Measurements from ENCODE around the gene GPS2.

The GPS2 gene

GRCh38 chr17:7290685-7291084 is 24.5 kb downstream of the GPS2 start:
- Histone ChIP-seq H3K36me3 (ENCODE audit: control insufficient read depth, insufficient read depth, low read length) (no peaks in the 10 kb centered on the region), H3K4me1 (ENCODE audit: control insufficient read depth, insufficient read depth, low read length, poor library complexity, severe bottlenecking) (no peaks in the 10 kb centered on the region), H3K4me3 (ENCODE audit: extremely low read depth, insufficient read depth, low read length, poor library complexity, severe bottlenecking) (no peak overlapping the region), H3K27ac (ENCODE audit: low read depth, low read length, severe bottlenecking) (no peak overlapping the region), H3K9me3 (ENCODE audit: control insufficient read depth, low read length) (no peaks in the 10 kb centered on the region)
- WGBS, 2 experiments (ENCODE audit: insufficient coverage in 2 of 2), result 92 to 93% methylated on average over 9 to 11 of the region's 11 CpGs

GRCh38 chr17:7290166-7290565 is 25.0 kb downstream of the GPS2 start:
- H3K9me3 ChIP-seq (ENCODE audit: control insufficient read depth, low read length), result no peaks in the 10 kb centered on the region
- no peaks in the 10 kb centered on the region for H3K36me3 ChIP-seq (ENCODE audit: control insufficient read depth, insufficient read depth, low read length)
- no peak overlapping the region for H3K4me3 ChIP-seq (ENCODE audit: extremely low read depth, insufficient read depth, low read length, poor library complexity, severe bottlenecking)
- H3K27ac ChIP-seq (ENCODE audit: low read depth, low read length, severe bottlenecking), result no peak overlapping the region
- H3K4me1 ChIP-seq (ENCODE audit: control insufficient read depth, insufficient read depth, low read length, poor library complexity, severe bottlenecking), result no peaks in the 10 kb centered on the region
- WGBS, 2 experiments (ENCODE audit: insufficient coverage in 2 of 2), result 93 to 98% methylated on average over 9 to 18 of the region's 19 CpGs

DNA sequence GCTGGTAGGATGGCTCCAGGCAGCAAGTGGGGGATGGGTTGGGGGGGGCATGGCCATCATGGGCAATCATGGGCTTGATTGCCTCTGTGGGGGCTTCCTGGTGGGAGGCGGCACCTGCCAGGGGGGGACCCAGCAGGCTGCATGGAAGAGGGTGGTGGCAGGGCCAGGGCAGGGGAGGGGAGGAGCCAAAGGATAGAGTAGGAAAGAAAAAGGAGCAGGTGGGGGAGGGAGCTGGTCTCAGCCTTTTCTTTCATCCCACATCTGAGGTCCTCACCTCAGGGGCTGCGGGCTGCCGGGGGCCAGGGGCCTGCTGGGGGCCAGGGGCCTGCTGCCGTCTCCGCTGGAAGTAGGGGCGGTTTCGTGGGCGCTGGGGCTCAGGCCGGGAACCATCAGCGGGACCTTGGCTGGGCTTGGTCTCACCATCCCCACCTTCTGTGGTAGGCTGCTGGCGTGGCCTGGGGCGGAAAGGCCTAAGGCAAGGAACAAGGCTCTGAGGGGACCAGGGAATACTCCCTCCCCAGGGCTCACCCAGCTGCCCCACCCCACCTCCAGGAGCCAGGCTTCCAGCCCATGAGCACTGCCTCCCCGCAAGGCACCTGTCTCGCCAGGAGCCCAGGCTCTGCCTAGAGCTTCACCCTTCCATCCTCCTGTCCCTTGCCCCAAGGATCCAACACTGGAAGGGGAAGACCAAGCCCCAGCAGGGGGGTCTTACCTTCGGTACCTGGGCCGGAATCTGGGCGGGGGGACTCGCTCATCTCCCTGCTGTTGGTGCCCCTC is 25.7 kb downstream of the GPS2 start:
- H3K4me1 ChIP-seq (ENCODE audit: control insufficient read depth, insufficient read depth, low read length, poor library complexity, severe bottlenecking), result no peaks in the 10 kb centered on the region
- H3K4me3 ChIP-seq (ENCODE audit: extremely low read depth, insufficient read depth, low read length, poor library complexity, severe bottlenecking), result no peak overlapping the region
- H3K9me3 ChIP-seq (ENCODE audit: control insufficient read depth, low read length), result no peaks in the 10 kb centered on the region
- H3K36me3 ChIP-seq (ENCODE audit: control insufficient read depth, insufficient read depth, low read length), result no peaks in the 10 kb centered on the region
- H3K27ac ChIP-seq (ENCODE audit: low read depth, low read length, severe bottlenecking), result no peak overlapping the region
- 88 to 90% methylated on average over 9 to 14 of the region's 18 CpGs for WGBS, 2 experiments (ENCODE audit: insufficient coverage in 2 of 2)

DNA sequence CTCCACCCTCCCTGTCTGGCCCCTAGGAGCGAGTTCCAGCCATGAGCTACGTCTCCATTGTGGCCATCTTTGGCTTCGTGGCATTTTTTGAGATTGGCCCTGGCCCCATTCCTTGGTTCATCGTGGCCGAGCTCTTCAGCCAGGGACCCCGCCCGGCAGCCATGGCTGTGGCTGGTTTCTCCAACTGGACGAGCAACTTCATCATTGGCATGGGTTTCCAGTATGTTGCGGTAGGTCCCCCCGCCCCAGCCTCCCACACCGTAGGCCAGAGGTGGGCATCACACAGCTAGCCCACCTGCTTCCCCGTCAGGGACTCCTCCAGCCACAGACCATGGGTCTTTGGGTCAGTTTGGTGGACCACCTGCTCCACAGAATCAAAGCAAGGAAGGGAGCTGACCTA is 29.5 kb downstream of the GPS2 start:
- peaks cover 3% of the 10 kb centered on the region for H3K4me1 ChIP-seq (ENCODE audit: control insufficient read depth, insufficient read depth, low read length, poor library complexity, severe bottlenecking)
- H3K4me3 ChIP-seq (ENCODE audit: extremely low read depth, insufficient read depth, low read length, poor library complexity, severe bottlenecking), result no peak overlapping the region
- 94 to 96% methylated on average over 10 of the region's 12 CpGs for WGBS, 2 experiments (ENCODE audit: insufficient coverage in 2 of 2)

GRCh38 chr17:7284911-7285310 is 30.2 kb downstream of the GPS2 start:
- 92 to 93% methylated on average over 7 to 16 of the region's 16 CpGs for WGBS, 2 experiments (ENCODE audit: insufficient coverage in 2 of 2)
- H3K27ac ChIP-seq (ENCODE audit: low read depth, low read length, severe bottlenecking), result no peak overlapping the region

More for the DNA sequence above, 29.5 kb downstream of the GPS2 start:
- H3K9me3 ChIP-seq (ENCODE audit: control insufficient read depth, low read length), result no peaks in the 10 kb centered on the region
- no peaks in the 10 kb centered on the region for H3K36me3 ChIP-seq (ENCODE audit: control insufficient read depth, insufficient read depth, low read length)
- H3K27ac ChIP-seq (ENCODE audit: low read depth, low read length, severe bottlenecking), result no peak overlapping the region

DNA sequence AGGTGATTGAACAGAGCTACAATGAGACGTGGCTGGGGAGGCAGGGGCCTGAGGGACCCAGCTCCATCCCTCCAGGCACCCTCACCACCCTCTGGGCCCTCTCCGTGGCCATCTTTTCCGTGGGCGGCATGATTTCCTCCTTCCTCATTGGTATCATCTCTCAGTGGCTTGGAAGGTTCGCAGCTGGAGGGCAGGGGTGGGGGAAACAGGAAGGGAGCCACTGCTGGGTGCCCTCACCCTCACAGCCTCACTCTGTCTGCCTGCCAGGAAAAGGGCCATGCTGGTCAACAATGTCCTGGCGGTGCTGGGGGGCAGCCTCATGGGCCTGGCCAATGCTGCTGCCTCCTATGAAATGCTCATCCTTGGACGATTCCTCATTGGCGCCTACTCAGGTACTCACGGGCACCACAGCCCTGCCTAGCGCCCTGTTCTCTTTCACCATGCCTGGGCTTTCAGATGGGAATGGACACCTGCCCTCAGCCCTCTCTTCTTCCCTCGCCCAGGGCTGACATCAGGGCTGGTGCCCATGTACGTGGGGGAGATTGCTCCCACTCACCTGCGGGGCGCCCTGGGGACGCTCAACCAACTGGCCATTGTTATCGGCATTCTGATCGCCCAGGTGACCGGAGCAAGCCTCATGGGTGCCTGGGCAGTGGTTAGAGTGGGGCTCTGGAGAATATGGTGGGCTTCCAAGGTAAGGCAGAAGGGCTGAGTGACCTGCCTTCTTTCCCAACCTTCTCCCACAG is 31.5 kb downstream of the GPS2 start:
- H3K4me3 ChIP-seq (ENCODE audit: extremely low read depth, insufficient read depth, low read length, poor library complexity, severe bottlenecking), result no peak overlapping the region

More at GRCh38 chr17:7284911-7285310, 30.2 kb downstream of the GPS2 start:
- Histone ChIP-seq H3K4me3 (ENCODE audit: extremely low read depth, insufficient read depth, low read length, poor library complexity, severe bottlenecking) (no peak overlapping the region), H3K4me1 (ENCODE audit: control insufficient read depth, insufficient read depth, low read length, poor library complexity, severe bottlenecking) (peaks cover 3% of the 10 kb centered on the region), H3K36me3 (ENCODE audit: control insufficient read depth, insufficient read depth, low read length) (no peaks in the 10 kb centered on the region), H3K9me3 (ENCODE audit: control insufficient read depth, low read length) (no peaks in the 10 kb centered on the region)

GRCh38 chr17:7282752-7283321 is 32.3 kb downstream of the GPS2 start:
- Histone ChIP-seq H3K4me1 (ENCODE audit: control insufficient read depth, insufficient read depth, low read length, poor library complexity, severe bottlenecking) (peaks cover 3% of the 10 kb centered on the region), H3K36me3 (ENCODE audit: control insufficient read depth, insufficient read depth, low read length) (no peaks in the 10 kb centered on the region), H3K4me3 (ENCODE audit: extremely low read depth, insufficient read depth, low read length, poor library complexity, severe bottlenecking) (peak overlapping the region; percentile 46), H3K27ac (ENCODE audit: low read depth, low read length, severe bottlenecking) (no peak overlapping the region), H3K9me3 (ENCODE audit: control insufficient read depth, low read length) (no peaks in the 10 kb centered on the region)
- WGBS, 2 experiments (ENCODE audit: insufficient coverage in 2 of 2), result 89 to 98% methylated on average over 5 to 6 of the region's 6 CpGs

More for the DNA sequence above, 31.5 kb downstream of the GPS2 start:
- no peaks in the 10 kb centered on the region for H3K36me3 ChIP-seq (ENCODE audit: control insufficient read depth, insufficient read depth, low read length)
- H3K27ac ChIP-seq (ENCODE audit: low read depth, low read length, severe bottlenecking), result no peak overlapping the region
- no peaks in the 10 kb centered on the region for H3K9me3 ChIP-seq (ENCODE audit: control insufficient read depth, low read length)
- H3K4me1 ChIP-seq (ENCODE audit: control insufficient read depth, insufficient read depth, low read length, poor library complexity, severe bottlenecking), result peaks cover 3% of the 10 kb centered on the region
- 90 to 96% methylated on average over 5 to 17 of the region's 18 CpGs for WGBS, 2 experiments (ENCODE audit: insufficient coverage in 2 of 2)

DNA sequence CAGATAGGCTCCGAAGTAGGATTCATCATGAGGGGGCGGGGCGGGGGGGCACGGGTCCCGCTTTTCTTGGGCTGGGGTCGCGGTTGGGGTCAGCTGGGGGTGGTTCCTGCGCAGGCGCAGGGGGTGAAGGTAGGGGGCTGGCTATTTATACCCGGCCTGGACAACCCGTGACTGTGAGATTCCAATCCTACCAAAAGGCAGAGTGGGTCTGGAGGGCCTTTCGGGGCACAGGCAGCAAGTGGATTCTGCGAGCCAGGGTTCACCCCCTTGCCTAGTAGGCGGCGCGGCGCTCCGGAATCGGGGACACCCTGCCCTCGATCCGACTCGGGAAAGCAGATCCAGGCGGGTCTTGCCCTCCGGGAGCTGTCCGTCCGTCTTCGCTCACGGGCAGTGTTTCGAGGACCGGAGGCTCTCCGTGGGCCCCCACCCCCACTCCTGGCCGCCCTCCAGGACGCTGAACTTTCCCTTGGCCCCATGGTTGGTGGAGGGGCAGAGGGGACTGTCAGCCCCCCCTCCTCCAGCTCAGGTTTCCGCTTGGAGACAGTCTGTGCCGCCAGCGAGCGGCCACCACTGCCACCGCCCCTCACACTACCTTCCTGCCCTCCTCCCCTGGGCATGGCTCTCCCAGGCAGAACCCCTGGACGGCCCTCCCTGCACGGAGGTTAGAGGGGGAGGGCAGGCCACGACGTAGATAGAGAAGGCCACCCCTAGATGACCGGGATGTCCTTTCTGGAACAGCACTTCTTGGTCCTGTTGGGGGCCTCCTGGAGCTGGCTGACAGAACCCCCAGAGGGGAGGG is 33.0 kb downstream of the GPS2 start:
- 2 to 6% methylated on average over 27 to 30 of the region's 43 CpGs for WGBS, 2 experiments (ENCODE audit: insufficient coverage in 2 of 2)
- no peaks in the 10 kb centered on the region for H3K36me3 ChIP-seq (ENCODE audit: control insufficient read depth, insufficient read depth, low read length)
- no peaks in the 10 kb centered on the region for H3K9me3 ChIP-seq (ENCODE audit: control insufficient read depth, low read length)
- H3K4me1 ChIP-seq (ENCODE audit: control insufficient read depth, insufficient read depth, low read length, poor library complexity, severe bottlenecking), result peaks cover 3% of the 10 kb centered on the region
- peak overlapping the region; percentile 46 for H3K4me3 ChIP-seq (ENCODE audit: extremely low read depth, insufficient read depth, low read length, poor library complexity, severe bottlenecking)
- no peak overlapping the region for H3K27ac ChIP-seq (ENCODE audit: low read depth, low read length, severe bottlenecking)

DNA sequence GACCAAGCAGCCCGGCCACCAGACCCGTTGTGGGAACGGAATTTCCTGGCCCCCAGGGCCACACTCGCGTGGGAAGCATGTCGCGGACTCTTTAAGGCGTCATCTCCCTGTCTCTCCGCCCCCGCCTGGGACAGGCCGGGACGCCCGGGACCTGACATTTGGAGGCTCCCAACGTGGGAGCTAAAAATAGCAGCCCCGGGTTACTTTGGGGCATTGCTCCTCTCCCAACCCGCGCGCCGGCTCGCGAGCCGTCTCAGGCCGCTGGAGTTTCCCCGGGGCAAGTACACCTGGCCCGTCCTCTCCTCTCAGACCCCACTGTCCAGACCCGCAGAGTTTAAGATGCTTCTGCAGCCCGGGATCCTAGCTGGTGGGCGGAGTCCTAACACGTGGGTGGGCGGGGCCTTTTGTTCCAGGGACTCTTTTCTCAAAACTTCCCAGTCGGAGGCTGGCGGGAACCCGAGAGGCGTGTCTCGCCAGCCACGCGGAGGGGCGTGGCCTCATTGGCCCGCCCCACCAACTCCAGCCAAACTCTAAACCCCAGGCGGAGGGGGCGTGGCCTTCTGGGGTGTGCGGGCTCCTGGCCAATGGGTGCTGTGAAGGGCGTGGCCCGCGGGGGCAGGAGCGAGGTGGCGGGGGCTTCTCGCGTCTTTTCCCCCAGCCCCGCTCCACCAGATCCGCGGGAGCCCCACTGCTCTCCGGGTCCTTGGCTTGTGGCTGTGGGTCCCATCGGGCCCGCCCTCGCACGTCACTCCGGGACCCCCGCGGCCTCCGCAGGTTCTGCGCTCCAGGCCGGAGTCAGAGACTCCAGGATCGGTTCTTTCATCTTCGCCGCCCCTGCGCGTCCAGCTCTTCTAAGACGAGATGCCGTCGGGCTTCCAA is 33.8 kb downstream of the GPS2 start, which contains the start of gene SLC2A4:
Gene SLC2A4, plus strand, starts transcription at position 645 of the 879 bp plus-strand sequence. Its CDS starts 217 bp downstream, at position 862.
- Histone ChIP-seq H3K4me3 (ENCODE audit: extremely low read depth, insufficient read depth, low read length, poor library complexity, severe bottlenecking) (peak within 1 kb of the TSS; percentile 46), H3K4me1 (ENCODE audit: control insufficient read depth, insufficient read depth, low read length, poor library complexity, severe bottlenecking) (peaks cover 3% of the 10 kb centered on the region), H3K9me3 (ENCODE audit: control insufficient read depth, low read length) (no peaks in the 10 kb centered on the region), H3K36me3 (ENCODE audit: control insufficient read depth, insufficient read depth, low read length) (no peaks in the 10 kb centered on the region), H3K27ac (ENCODE audit: low read depth, low read length, severe bottlenecking) (peak within 1 kb of the TSS; percentile 50)
- WGBS, 2 experiments (ENCODE audit: insufficient coverage in 2 of 2), result 0% methylated on average over 55 to 63 of the region's 71 CpGs
